Thoracic aorta (tissue), 2 donors: ENCODE measurements around the gene BMERB1. TPM values are rescaled to one million over a fixed set of nuclear protein-coding genes. Genes with fewer than 3 reads are reported as not detected.
"Not testable (repeated sequence)": the region's sequence is repeated elsewhere in the genome, so short reads cannot be mapped to it uniquely, and the experiment has no call there.

ENCODE experiments used
- ATAC-seq: fragments of 150-250 bp; one replicate; pipeline ENCODE4 v1.8.0; 2017; ENCODE audit warnings: low read depth; ENCODE audit not compliant: insufficient number of reproducible peaks, low FRiP score
- DNase-seq: peaks from one replicate; pipeline ENCODE4 v3.0.0-alpha.2; 2020; ENCODE audit warnings: low spot score
- H3K27ac ChIP-seq, 2 donors: fragments of 200-600 bp; sonication (generic); 1 replicate in 1 of 2; 2 replicates in 1 of 2; pipeline ENCODE4 v1.5.1; 2016; ENCODE audit warnings: mild to moderate bottlenecking in 2 of 2, moderate library complexity in 2 of 2
- H3K27me3 ChIP-seq: fragments of 200-600 bp; sonication (generic); replicated peaks from 2 replicates; pipeline ENCODE4 v1.6.0; 2016; ENCODE audit warnings: mild to moderate bottlenecking; ENCODE audit not compliant: insufficient read depth
- H3K36me3 ChIP-seq: fragments of 200-600 bp; sonication (generic); one replicate; pipeline ENCODE4 v1.5.1; 2016
- H3K4me1 ChIP-seq, 2 donors: fragments of 200-600 bp; sonication (generic); 1 replicate in 1 of 2; 2 replicates in 1 of 2; pipeline versions ENCODE4 v1.5.1 to v1.6.0; 2016; ENCODE audit warnings: low read depth in 2 of 2, mild to moderate bottlenecking in 1 of 2; ENCODE audit not compliant: control insufficient read depth in 1 of 2
- H3K4me3 ChIP-seq: fragments of 200-600 bp; sonication (generic); 2 replicates; pipeline ENCODE4 v1.5.1; 2016; ENCODE audit warnings: mild to moderate bottlenecking
- H3K9me3 ChIP-seq: fragments of 200-600 bp; sonication (generic); 2 replicates; pipeline ENCODE4 v1.5.1; 2016
- CTCF ChIP-seq: fragments of 200-600 bp; sonication (generic); IDR thresholded peaks from one replicate; pipeline ENCODE4 v1.5.1; 2019; ENCODE audit warnings: antibody characterized with exemption
- total RNA-seq, 2 donors: library from RNA; depleted of rRNA; stranded (reverse); fragments of >200 nt; gene quantifications; one replicate each; pipeline versions ENCODE4 v1.1.0 to v1.2.3, GENCODE V29; 2016

The BMERB1 gene
- total RNA-seq, 2 donors from 2014 or later: 75.1 to 95.2 TPM

GRCh38 chr16:15545544-15545943, 111.2 kb downstream of the BMERB1 start:
- Histone ChIP-seq H3K36me3 (no peaks in the 10 kb centered on the region), H3K27ac (no peak overlapping the region), H3K9me3 (peaks cover 3% of the 10 kb centered on the region), H3K27me3 (no peaks in the 10 kb centered on the region), H3K4me3 (no peak overlapping the region), H3K4me1 (peaks cover 10 to 24% of the 10 kb centered on the region in 2 donors)
- no peak for TF ChIP-seq CTCF
- no peak for ATAC-seq
- DNase-seq: no peak

- not testable (repeated sequence) for H3K36me3 ChIP-seq, DNase-seq, H3K4me3 ChIP-seq, H3K27ac ChIP-seq, H3K27me3 ChIP-seq, H3K9me3 ChIP-seq, ATAC-seq
- peaks cover 10 to 25% of the 10 kb centered on the region in 2 donors for H3K4me1 ChIP-seq
These were observed 112.8 kb downstream of the BMERB1 start for GRCh38 chr16:15547072-15547767.

DNA sequence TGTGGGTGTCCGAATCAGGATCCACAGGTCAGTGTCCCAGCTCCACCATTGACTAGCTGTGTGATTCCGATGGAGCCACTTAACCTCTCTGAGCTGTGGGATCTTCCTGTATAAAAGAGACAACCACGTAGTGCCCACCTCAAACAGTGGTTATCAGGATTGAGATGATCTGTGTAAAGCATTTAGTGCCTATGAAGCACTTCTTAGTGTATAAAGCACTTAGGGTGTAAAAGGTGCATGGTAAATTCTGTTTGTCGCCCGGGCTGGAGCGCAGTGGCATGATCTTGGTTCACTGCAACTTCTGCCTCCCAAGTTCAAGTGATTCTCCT, 113.3 kb downstream of the BMERB1 start:
- H3K4me1 ChIP-seq: peaks cover 10 to 25% of the 10 kb centered on the region in 2 donors
- TF ChIP-seq CTCF: no peak
- DNase-seq (no peak), ATAC-seq (no peak)
- peaks cover 3% of the 10 kb centered on the region for H3K9me3 ChIP-seq
- no peak overlapping the region for H3K27ac ChIP-seq
- no peaks in the 10 kb centered on the region for H3K36me3 ChIP-seq
- H3K4me3 ChIP-seq: no peak overlapping the region
- H3K27me3 ChIP-seq: no peaks in the 10 kb centered on the region

DNA sequence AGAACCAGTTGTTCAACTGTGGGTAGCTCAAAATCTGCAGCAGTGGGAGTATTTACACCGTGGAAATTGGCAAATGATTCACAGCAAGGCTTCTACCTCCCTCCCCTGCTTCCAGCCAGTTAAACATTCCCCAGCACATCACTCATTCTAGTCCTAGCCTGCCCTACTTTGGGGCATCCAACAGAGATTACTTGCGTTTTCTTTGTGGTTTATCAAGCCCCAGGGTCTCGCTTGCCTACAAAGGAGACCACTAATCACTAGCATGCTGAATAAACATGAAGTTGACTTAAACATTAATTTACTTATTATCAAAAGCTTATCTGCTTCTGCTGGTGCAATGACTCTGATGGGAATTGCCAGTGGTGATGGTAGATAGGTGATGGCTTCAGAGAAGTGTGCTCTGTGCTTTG, 114.1 kb downstream of the BMERB1 start:
- no peak for TF ChIP-seq CTCF
- Histone ChIP-seq H3K27me3 (no peaks in the 10 kb centered on the region), H3K9me3 (no peaks in the 10 kb centered on the region), H3K36me3 (no peaks in the 10 kb centered on the region), H3K4me1 (peaks cover 10 to 21% of the 10 kb centered on the region in 2 donors), H3K4me3 (no peak overlapping the region), H3K27ac (no peak overlapping the region)
- ATAC-seq (no peak), DNase-seq (no peak)

DNA sequence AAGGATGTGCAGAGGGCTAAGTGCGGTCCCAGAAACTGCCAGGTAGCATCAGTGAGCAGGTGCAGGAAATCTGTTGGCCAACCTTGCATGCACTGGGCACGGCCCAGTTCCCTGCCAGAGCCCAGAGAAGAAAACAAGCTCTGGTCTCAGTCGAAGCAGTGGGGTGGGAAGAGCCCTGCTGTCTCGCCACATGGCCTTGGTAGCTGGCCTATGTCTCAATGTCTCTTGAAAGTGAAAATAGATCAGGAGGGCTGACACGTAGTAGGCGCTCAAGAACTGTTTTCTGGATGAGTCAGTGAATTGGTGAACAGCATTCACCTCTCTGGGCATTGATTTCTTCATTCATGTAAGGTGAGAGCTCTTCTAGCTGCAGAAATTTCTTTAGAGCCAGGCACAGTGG, 118.1 kb downstream of the BMERB1 start:
- no peak for TF ChIP-seq CTCF
- Histone ChIP-seq H3K4me3 (no peak overlapping the region), H3K36me3 (peaks cover 4% of the 10 kb centered on the region), H3K27ac (no peak overlapping the region), H3K9me3 (no peaks in the 10 kb centered on the region), H3K4me1 (peaks cover 0 to 5% of the 10 kb centered on the region in 2 donors), H3K27me3 (no peaks in the 10 kb centered on the region)
- no peak for ATAC-seq
- no peak for DNase-seq
